HEK293 (cell line): ENCODE results near the gene STAP2.

Experiments used
- CTCF ChIA-PET: fragments of 350-600 bp; formaldehyde crosslinking; extraction: SDS; loops from one replicate; lab custom pipeline; 2021; ENCODE audit warnings: antibody characterized with exemption; lab: Yijun Ruan, JAX
- POLR2A ChIA-PET: fragments of 300-600 bp; formaldehyde crosslinking; extraction: SDS; loops from one replicate; lab custom pipeline; 2020; ENCODE audit warnings: antibody characterized with exemption, inconsistent platforms; lab: Yijun Ruan, JAX
- H3K27ac ChIP-seq: fragments of 200-500 bp; sonication (Bioruptor generic); 2 replicates; pipeline ENCODE4 v1.5.1; 2014; ENCODE audit warnings: low read depth, low read length, control low read depth, inconsistent platforms; ENCODE audit errors: extremely low read depth
- H3K36me3 ChIP-seq, 2 experiments: fragments of 200-500 bp in 1 of 2; sonication (Bioruptor generic) in 1 of 2; 1 replicate in 1 of 2; 2 replicates in 1 of 2; pipeline ENCODE4 v1.5.1; 2014 to 2017; ENCODE audit warnings: inconsistent platforms in 2 of 2, low read length in 2 of 2; ENCODE audit not compliant: control insufficient read depth in 2 of 2, insufficient read depth in 1 of 2
- H3K4me1 ChIP-seq: fragments of 200-500 bp; sonication (Bioruptor generic); 2 replicates; pipeline ENCODE4 v1.5.1; 2014; ENCODE audit warnings: mild to moderate bottlenecking, low read length, inconsistent platforms; ENCODE audit not compliant: control insufficient read depth, insufficient read depth
- H3K4me3 ChIP-seq: 2 replicates; pipeline ENCODE4 v1.5.1; 2011; ENCODE audit warnings: low read depth, mild to moderate bottlenecking, control low read depth, low read length, moderate library complexity
- H3K9me3 ChIP-seq: fragments of 200-500 bp; sonication (Bioruptor generic); 2 replicates; pipeline ENCODE4 v1.5.1; 2014; ENCODE audit warnings: low read depth, low read length, inconsistent platforms; ENCODE audit not compliant: control insufficient read depth, insufficient read depth
- HIC1 ChIP-seq: fragments of 450-650 bp; formaldehyde crosslinking; IDR thresholded peaks from 2 replicates; pipeline ENCODE4 v1.5.1; 2016; ENCODE audit warnings: missing biosample characterization, missing genetic modification characterization
- KLF17 ChIP-seq: fragments of 450-650 bp; formaldehyde crosslinking; IDR thresholded peaks from 2 replicates; pipeline ENCODE4 v1.5.1; 2016; ENCODE audit warnings: missing biosample characterization, missing genetic modification characterization
- PRDM4 ChIP-seq: fragments of 450-650 bp; formaldehyde crosslinking; IDR thresholded peaks from 2 replicates; pipeline ENCODE4 v1.5.1; 2017; ENCODE audit warnings: missing biosample characterization, missing genetic modification characterization
- TRIM28 ChIP-seq: IDR thresholded peaks from 2 replicates; pipeline ENCODE4 v1.6.1; 2011; ENCODE audit warnings: low read length, control low read depth, borderline replicate concordance
- ZBTB10 ChIP-seq: fragments of 450-650 bp; formaldehyde crosslinking; IDR thresholded peaks from 2 replicates; pipeline ENCODE4 v1.5.1; 2016; ENCODE audit warnings: missing biosample characterization, missing genetic modification characterization
- ZBTB26 ChIP-seq: fragments of 450-650 bp; formaldehyde crosslinking; optimal IDR thresholded peaks from 2 replicates; pipeline ENCODE3; 2016; ENCODE audit warnings: missing biosample characterization, mild to moderate bottlenecking, missing genetic modification characterization
- ZBTB48 ChIP-seq: fragments of 450-650 bp; formaldehyde crosslinking; IDR thresholded peaks from 2 replicates; pipeline ENCODE4 v1.5.1; 2016; ENCODE audit warnings: missing biosample characterization, missing genetic modification characterization
- ZIC2 ChIP-seq: fragments of 450-650 bp; formaldehyde crosslinking; IDR thresholded peaks from 2 replicates; pipeline ENCODE4 v1.5.1; 2016; ENCODE audit warnings: missing biosample characterization, missing genetic modification characterization
- ZNF10 ChIP-seq: fragments of 450-650 bp; formaldehyde crosslinking; IDR thresholded peaks from 2 replicates; pipeline ENCODE4 v1.5.1; 2017; ENCODE audit warnings: missing biosample characterization, missing genetic modification characterization
- ZNF140 ChIP-seq: fragments of 450-650 bp; formaldehyde crosslinking; IDR thresholded peaks from 2 replicates; pipeline ENCODE4 v1.5.1; 2016; ENCODE audit warnings: missing biosample characterization, missing genetic modification characterization
- ZNF239 ChIP-seq: fragments of 450-650 bp; formaldehyde crosslinking; IDR thresholded peaks from 2 replicates; pipeline ENCODE4 v1.5.1; 2016; ENCODE audit warnings: missing biosample characterization, missing genetic modification characterization
- ZNF341 ChIP-seq: fragments of 450-650 bp; formaldehyde crosslinking; IDR thresholded peaks from 2 replicates; pipeline ENCODE4; 2016; ENCODE audit warnings: low read depth, missing biosample characterization, missing genetic modification characterization
- ZNF521 ChIP-seq: fragments of 450-650 bp; formaldehyde crosslinking; IDR thresholded peaks from 2 replicates; pipeline ENCODE4 v1.5.1; 2017; ENCODE audit warnings: missing biosample characterization, mild to moderate bottlenecking, missing genetic modification characterization
- ZNF596 ChIP-seq: fragments of 450-650 bp; IDR thresholded peaks from 2 replicates; pipeline ENCODE4 v1.5.0; 2018; ENCODE audit warnings: missing biosample characterization, mild to moderate bottlenecking, missing genetic modification characterization, moderate library complexity

The STAP2 gene

GRCh38 chr19:4376991-4377781 is 38.6 kb upstream of the STAP2 start:
- H3K27ac ChIP-seq = no peak overlapping the region
- POLR2A ChIA-PET = interaction anchor here (0.6 to 3.8 kb wide), 5 partner anchors 13 to 25 kb away, joined by 3 to 19 read pairs (median 6); partner anchors contain the start of genes CHAF1A and SH3GL1
- CTCF ChIA-PET = interaction anchor here (0.6 to 5.5 kb wide), 12 partner anchors 9 to 259 kb away, joined by 3 to 40 read pairs (median 5); partner anchors contain the start of genes CHAF1A and SH3GL1
- peaks cover 9% of the 10 kb centered on the region for H3K4me1 ChIP-seq
- peak; percentile 84 for TF ChIP-seq PRDM4
- 0 out of 2 replicates have a peak, but pooled peaks have one; percentile 39 for TF ChIP-seq HIC1
- no peak for TF ChIP-seq ZNF239 (tag by site-specific recombination)
- no peak overlapping the region for H3K4me3 ChIP-seq
- no peaks in the 10 kb centered on the region for H3K9me3 ChIP-seq
- H3K36me3 ChIP-seq = peaks cover 0 to 3% of the 10 kb centered on the region in 2 experiments; a peak in 1 of 3 replicates

- H3K4me3 ChIP-seq = no peak overlapping the region
- POLR2A ChIA-PET = interaction anchor here (0.6 to 3.8 kb wide), 5 partner anchors 13 to 26 kb away, joined by 3 to 19 read pairs (median 6); partner anchors contain the start of genes CHAF1A and SH3GL1
- peaks cover 9% of the 10 kb centered on the region for H3K4me1 ChIP-seq
- H3K36me3 ChIP-seq = peaks cover 0 to 3% of the 10 kb centered on the region in 2 experiments; a peak in 1 of 3 replicates
- no peak overlapping the region for H3K27ac ChIP-seq
- TF ChIP-seq ZNF596 (tag by site-specific recombination) (no peak), ZNF341 (tag by site-specific recombination) (0 out of 2 replicates have a peak, but pooled peaks have one; percentile 36), ZIC2 (peak; percentile 32; the same call in 1 of the 2 replicates)
- TF ChIP-seq, all 188 proteins: peak for 2
- no peaks in the 10 kb centered on the region for H3K9me3 ChIP-seq
- CTCF ChIA-PET = interaction anchor here (0.6 to 5.5 kb wide), 15 partner anchors 10 to 260 kb away, joined by 3 to 40 read pairs (median 5); partner anchors contain the start of genes CHAF1A and SH3GL1
Measured at GRCh38 chr19:4376671-4376990, 38.0 kb upstream of the STAP2 start.

GRCh38 chr19:4376028-4376670 is 37.5 kb upstream of the STAP2 start:
- Histone ChIP-seq H3K27ac (no peak overlapping the region; the same call in 1 of the 2 replicates), H3K36me3 (peaks cover 0 to 3% of the 10 kb centered on the region in 2 experiments; a peak in 1 of 3 replicates), H3K4me1 (peaks cover 9% of the 10 kb centered on the region), H3K4me3 (no peak overlapping the region), H3K9me3 (no peaks in the 10 kb centered on the region)
- ChIA-PET CTCF (interaction anchor here (0.6 to 5.5 kb wide), 23 partner anchors 11 to 260 kb away, joined by 3 to 40 read pairs (median 4); partner anchors contain the start of genes CHAF1A and SH3GL1), POLR2A (interaction anchor here (0.6 to 3.8 kb wide), 9 partner anchors 10 to 39 kb away, joined by 3 to 19 read pairs (median 6); partner anchors contain the start of genes CHAF1A, MPND and SH3GL1)
- TF ChIP-seq ZNF10 (tag by site-specific recombination) = 0 out of 2 replicates have a peak, but pooled peaks have one; percentile 29
- TF ChIP-seq ZNF521 (tag by site-specific recombination) = no peak
- TF ChIP-seq TRIM28 = no peak
- TF ChIP-seq ZBTB48 = 0 out of 2 replicates have a peak, but pooled peaks have one; percentile 13
- no peak for TF ChIP-seq ZBTB26 (tag by site-specific recombination)
- no peak for TF ChIP-seq ZBTB10 (tag by site-specific recombination)
- TF ChIP-seq KLF17 = 0 out of 2 replicates have a peak, but pooled peaks have one; percentile 14
- no peak for TF ChIP-seq ZNF140 (tag by site-specific recombination)
- TF ChIP-seq PRDM4 = no peak
